ENCODE results near the gene HECTD4.

Gene HECTD4

DNA sequence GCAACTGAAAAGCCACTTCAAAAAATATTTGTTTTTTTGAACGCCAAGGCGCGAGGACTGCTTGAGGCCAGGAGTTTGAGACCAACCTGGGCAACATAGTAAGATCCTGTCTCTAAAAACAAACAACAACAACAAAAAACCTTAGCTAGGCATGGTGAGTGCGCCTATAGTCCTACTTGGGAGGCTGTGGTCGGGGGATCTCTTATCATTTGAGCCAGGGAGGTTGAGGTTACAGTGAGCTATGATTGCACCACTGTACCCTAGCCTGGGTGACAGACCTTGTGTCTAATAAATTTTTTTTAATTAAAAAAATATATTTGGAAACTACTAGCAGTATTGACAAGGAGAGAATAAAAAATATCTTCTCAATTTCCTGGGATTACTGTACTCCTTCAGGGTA is 143.8 kb downstream of the HECTD4 start:
- no peaks in the 10 kb centered on the region for H3K4me1 Mint-ChIP-seq
- TF ChIP-seq, protein P1, sequence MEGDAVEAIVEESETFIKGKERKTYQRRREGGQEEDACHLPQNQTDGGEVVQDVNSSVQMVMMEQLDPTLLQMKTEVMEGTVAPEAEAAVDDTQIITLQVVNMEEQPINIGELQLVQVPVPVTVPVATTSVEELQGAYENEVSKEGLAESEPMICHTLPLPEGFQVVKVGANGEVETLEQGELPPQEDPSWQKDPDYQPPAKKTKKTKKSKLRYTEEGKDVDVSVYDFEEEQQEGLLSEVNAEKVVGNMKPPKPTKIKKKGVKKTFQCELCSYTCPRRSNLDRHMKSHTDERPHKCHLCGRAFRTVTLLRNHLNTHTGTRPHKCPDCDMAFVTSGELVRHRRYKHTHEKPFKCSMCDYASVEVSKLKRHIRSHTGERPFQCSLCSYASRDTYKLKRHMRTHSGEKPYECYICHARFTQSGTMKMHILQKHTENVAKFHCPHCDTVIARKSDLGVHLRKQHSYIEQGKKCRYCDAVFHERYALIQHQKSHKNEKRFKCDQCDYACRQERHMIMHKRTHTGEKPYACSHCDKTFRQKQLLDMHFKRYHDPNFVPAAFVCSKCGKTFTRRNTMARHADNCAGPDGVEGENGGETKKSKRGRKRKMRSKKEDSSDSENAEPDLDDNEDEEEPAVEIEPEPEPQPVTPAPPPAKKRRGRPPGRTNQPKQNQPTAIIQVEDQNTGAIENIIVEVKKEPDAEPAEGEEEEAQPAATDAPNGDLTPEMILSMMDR (IDR thresholded peaks at IDR 0.05; ENCODE audit: unreplicated experiment in 3 of 3), result no peak
- no peak overlapping the region for H3K4me3 Mint-ChIP-seq
- H3K27me3 Mint-ChIP-seq (ENCODE audit: low read depth), result no peaks in the 10 kb centered on the region
- no peaks in the 10 kb centered on the region for H3K9me3 Mint-ChIP-seq
- H3K36me3 Mint-ChIP-seq (ENCODE audit: low read depth), result peaks cover 67% of the 10 kb centered on the region
- H3K27ac Mint-ChIP-seq, result no peak overlapping the region

DNA sequence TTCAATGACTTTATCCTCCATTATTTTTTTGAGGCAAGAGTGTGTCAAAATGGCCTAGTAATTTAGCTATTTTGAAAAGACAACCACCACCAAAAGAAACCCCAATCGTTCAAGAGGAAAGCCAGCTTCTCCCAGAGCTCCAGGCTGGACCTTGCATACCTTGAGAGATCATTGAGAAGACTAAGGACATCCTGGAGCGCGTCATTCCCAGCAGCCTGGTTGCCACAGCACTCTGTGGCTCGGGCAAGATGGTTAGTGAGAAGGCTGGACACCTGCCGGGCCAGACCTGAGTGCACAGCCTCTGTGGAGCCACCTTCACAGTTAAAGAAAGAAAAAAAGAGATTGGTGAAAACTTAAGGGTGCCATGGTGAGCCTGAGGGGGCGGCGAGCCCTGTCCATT is 145.4 kb downstream of the HECTD4 start:
- Mint-ChIP-seq H3K27ac (no peak overlapping the region), H3K9me3 (no peaks in the 10 kb centered on the region), H3K27me3 (ENCODE audit: low read depth) (no peaks in the 10 kb centered on the region), H3K4me3 (no peak overlapping the region), H3K36me3 (ENCODE audit: low read depth) (peaks cover 69% of the 10 kb centered on the region), H3K4me1 (no peaks in the 10 kb centered on the region)
- TF ChIP-seq, protein P1 (IDR thresholded peaks at IDR 0.05; ENCODE audit: unreplicated experiment in 3 of 3), result no peak

DNA sequence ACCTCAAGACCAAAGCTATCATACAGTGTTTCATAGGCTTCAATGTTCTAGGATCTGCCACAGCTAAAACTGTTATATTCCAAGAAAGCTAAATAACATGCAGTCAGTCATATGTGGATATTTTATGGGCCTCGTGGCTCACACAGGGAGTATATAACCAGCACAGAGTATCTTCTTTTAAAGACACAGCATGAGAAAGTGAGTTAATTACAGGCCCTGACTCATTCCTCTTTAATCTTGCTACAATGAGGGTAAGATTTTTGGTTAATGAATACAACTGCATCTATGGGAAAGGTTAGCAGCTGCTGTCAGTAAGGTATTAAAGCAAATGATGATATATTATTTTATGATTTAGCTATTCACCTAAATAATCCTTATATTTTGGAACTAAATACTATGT is 145.8 kb downstream of the HECTD4 start:
- Mint-ChIP-seq H3K36me3 (ENCODE audit: low read depth) (peaks cover 67% of the 10 kb centered on the region), H3K9me3 (no peaks in the 10 kb centered on the region), H3K27ac (peak overlapping the region in 1 of 3 experiments; percentile 16), H3K27me3 (ENCODE audit: low read depth) (no peaks in the 10 kb centered on the region), H3K4me3 (no peak overlapping the region), H3K4me1 (no peaks in the 10 kb centered on the region)
- TF ChIP-seq, protein P1 (IDR thresholded peaks at IDR 0.05; ENCODE audit: unreplicated experiment in 3 of 3), result no peak

DNA sequence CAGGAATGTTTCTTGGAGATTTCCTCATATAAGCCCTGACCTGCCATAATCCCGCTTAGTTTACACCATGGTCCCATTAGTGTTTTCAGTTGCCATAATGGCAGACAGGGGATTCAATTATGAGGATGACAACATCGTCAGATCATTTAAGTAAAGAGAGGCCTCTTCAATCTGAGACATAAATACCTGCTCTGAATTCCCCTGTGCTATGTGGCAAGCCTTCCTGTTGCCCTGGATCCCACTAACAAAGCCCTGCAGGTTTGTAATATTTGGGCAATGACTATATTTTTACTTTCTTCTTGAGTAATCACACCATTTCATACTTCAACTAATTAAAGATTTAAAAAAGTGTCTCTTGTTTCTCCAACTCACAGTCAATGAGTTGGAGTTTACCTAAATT is 147.9 kb downstream of the HECTD4 start:
- H3K4me1 Mint-ChIP-seq, result no peaks in the 10 kb centered on the region
- TF ChIP-seq, protein P1 (IDR thresholded peaks at IDR 0.05; ENCODE audit: unreplicated experiment in 3 of 3), result no peak

DNA sequence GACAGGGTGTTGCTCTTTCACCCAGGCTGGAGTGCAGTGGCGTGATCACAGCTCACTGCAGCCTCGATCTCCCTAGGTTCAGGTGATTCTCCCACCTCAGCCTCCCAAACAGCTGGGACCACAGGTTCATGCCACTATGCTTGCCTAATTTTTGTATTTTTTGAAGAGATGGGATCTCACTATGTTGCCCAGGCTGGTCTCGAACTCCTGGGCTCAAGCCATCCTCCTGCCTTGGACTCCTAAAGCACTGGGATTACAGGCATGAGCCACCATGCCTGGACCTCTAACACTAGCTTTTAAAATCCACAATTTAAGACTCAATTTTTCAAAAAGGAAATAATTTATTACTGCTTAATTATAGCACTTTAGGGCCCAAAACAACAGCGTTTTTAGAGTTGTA is 149.0 kb downstream of the HECTD4 start:
- H3K4me1 Mint-ChIP-seq, result no peaks in the 10 kb centered on the region
- H3K4me3 Mint-ChIP-seq, result no peak overlapping the region
- H3K27ac Mint-ChIP-seq, result no peak overlapping the region
- H3K9me3 Mint-ChIP-seq, result no peaks in the 10 kb centered on the region
- TF ChIP-seq, protein P1 (IDR thresholded peaks at IDR 0.05; ENCODE audit: unreplicated experiment in 3 of 3), result no peak
- H3K36me3 Mint-ChIP-seq (ENCODE audit: low read depth), result peaks cover 80% of the 10 kb centered on the region
- H3K27me3 Mint-ChIP-seq (ENCODE audit: low read depth), result no peaks in the 10 kb centered on the region

More for the DNA sequence above, 147.9 kb downstream of the HECTD4 start:
- Mint-ChIP-seq H3K27ac (no peak overlapping the region), H3K36me3 (ENCODE audit: low read depth) (peaks cover 80% of the 10 kb centered on the region), H3K27me3 (ENCODE audit: low read depth) (no peaks in the 10 kb centered on the region), H3K9me3 (no peaks in the 10 kb centered on the region), H3K4me3 (no peak overlapping the region)

DNA sequence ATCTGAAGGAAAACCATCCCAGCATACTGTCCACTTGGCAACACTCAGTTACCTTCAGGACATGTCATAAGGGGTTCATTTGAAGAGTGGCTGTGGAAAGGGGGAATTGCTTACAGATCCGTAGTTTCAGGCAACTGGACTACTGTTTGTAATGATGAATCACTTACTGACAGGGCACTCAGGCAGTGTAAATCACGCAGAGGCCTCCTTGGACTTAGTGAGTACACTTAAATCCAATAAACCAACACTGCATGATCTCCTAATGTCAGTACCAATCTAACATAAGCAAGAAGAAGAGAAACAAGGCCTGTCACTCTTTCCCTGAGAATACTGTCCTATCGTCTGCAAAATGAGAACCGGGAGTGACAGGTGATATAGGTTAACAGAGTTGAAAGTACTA is 152.1 kb downstream of the HECTD4 start:
- Mint-ChIP-seq H3K36me3 (ENCODE audit: low read depth) (peaks cover 75% of the 10 kb centered on the region), H3K4me1 (no peaks in the 10 kb centered on the region), H3K27me3 (ENCODE audit: low read depth) (no peaks in the 10 kb centered on the region), H3K9me3 (no peaks in the 10 kb centered on the region), H3K4me3 (no peak overlapping the region), H3K27ac (no peak overlapping the region)
- TF ChIP-seq, protein P1 (IDR thresholded peaks at IDR 0.05; ENCODE audit: unreplicated experiment in 3 of 3), result no peak

Measured in nephron (organoid).